Transverse colon (tissue), 4 donors: ENCODE results near the gene LAPTM5.

ENCODE experiments used
- CTCF ChIP-seq, 5 experiments: fragments of 200-600 bp in 3 of 5; fragments of 450-650 bp in 2 of 5; sonication (generic) in 3 of 5; IDR thresholded peaks; 1 replicate in 2 of 5; 2 replicates in 3 of 5; pipeline ENCODE4 v1.5.1; 2016 to 2017; ENCODE audit warnings: antibody characterized with exemption in 5 of 5, inconsistent platforms in 3 of 5, mild to moderate bottlenecking in 2 of 5, moderate library complexity in 1 of 5
- POLR2AphosphoS5 ChIP-seq, 3 donors: sonication (generic); formaldehyde crosslinking; IDR thresholded peaks; one replicate each; pipeline ENCODE4 v1.6.1; 2016; ENCODE audit warnings: antibody characterized with exemption in 3 of 3

- no peak for TF ChIP-seq POLR2AphosphoS5 (IDR thresholded peaks at IDR 0.05)
- TF ChIP-seq CTCF (IDR thresholded peaks at IDR 0.05): no peak
Measured at GRCh38 chr1:30724175-30724574, 33.4 kb downstream of the LAPTM5 start.
